Measurements from ENCODE around the gene DYSF. TPM values are rescaled to one million over a fixed set of nuclear protein-coding genes. Genes with fewer than 3 reads are reported as not detected.

DYSF gene
- polyA plus RNA-seq, 1 donor from 2014 or later: 0.04 TPM

- H3K9me2 ChIP-seq (ENCODE audit: insufficient read depth, low read length): no peaks in the 10 kb centered on the region
- H4K20me1 ChIP-seq (ENCODE audit: insufficient read depth): no peaks in the 10 kb centered on the region
- H3K79me2 ChIP-seq (replicated peaks; ENCODE audit: insufficient read depth, low read length): no peaks in the 10 kb centered on the region
- TF ChIP-seq SMC3 (conservative IDR thresholded peaks at IDR 0.05; ENCODE audit: poor library complexity) (no peak), TAF1 (IDR thresholded peaks at IDR 0.05; ENCODE audit: low read depth) (no peak), CTCF (IDR thresholded peaks at IDR 0.05; ENCODE audit: poor library complexity, severe bottlenecking) (no peak), EZH2 (IDR thresholded peaks at IDR 0.05; ENCODE audit: borderline replicate concordance, insufficient read depth, low read length, poor library complexity, severe bottlenecking) (no peak), POLR2AphosphoS5 (IDR thresholded peaks at IDR 0.05) (no peak), RAD21 (conservative IDR thresholded peaks at IDR 0.05) (no peak), MXI1 (conservative IDR thresholded peaks at IDR 0.05; ENCODE audit: poor library complexity, severe bottlenecking) (no peak), EP300 (conservative IDR thresholded peaks at IDR 0.05; ENCODE audit: poor library complexity, severe bottlenecking) (no peak)
- H3K4me3 ChIP-seq (ENCODE audit: low read length): no peak overlapping the region
- no peak overlapping the region for H3K27ac ChIP-seq (ENCODE audit: low read length)
- H3F3A ChIP-seq (ENCODE audit: insufficient read depth, low read length, poor library complexity, severe bottlenecking): no peaks in the 10 kb centered on the region
- H3K4me2 ChIP-seq (ENCODE audit: low read length): no peak overlapping the region
- no peak overlapping the region for H3K9ac ChIP-seq (ENCODE audit: low read length)
- no peaks in the 10 kb centered on the region for H3K9me3 ChIP-seq (ENCODE audit: low read length)
- no peaks in the 10 kb centered on the region for H3K36me3 ChIP-seq (ENCODE audit: insufficient read depth, low read length)
- H3K27me3 ChIP-seq (ENCODE audit: insufficient read depth, low read depth, low read length): no peaks in the 10 kb centered on the region
- no peak overlapping the region for H2AFZ ChIP-seq (ENCODE audit: low read depth, low read length)
These were observed 160.1 kb downstream of the DYSF start for GRCh38 chr2:71613403-71613952.

- Histone ChIP-seq H3K27ac (ENCODE audit: low read length) (no peak overlapping the region), H3K4me2 (ENCODE audit: low read length) (no peak overlapping the region), H3K27me3 (ENCODE audit: insufficient read depth, low read depth, low read length) (no peaks in the 10 kb centered on the region), H3K9me2 (ENCODE audit: insufficient read depth, low read length) (no peaks in the 10 kb centered on the region), H4K20me1 (ENCODE audit: insufficient read depth) (no peaks in the 10 kb centered on the region), H3K9ac (ENCODE audit: low read length) (no peak overlapping the region), H3K36me3 (ENCODE audit: insufficient read depth, low read length) (no peaks in the 10 kb centered on the region), H3K9me3 (ENCODE audit: low read length) (no peaks in the 10 kb centered on the region), H3K79me2 (replicated peaks; ENCODE audit: insufficient read depth, low read length) (no peaks in the 10 kb centered on the region), H3F3A (ENCODE audit: insufficient read depth, low read length, poor library complexity, severe bottlenecking) (no peaks in the 10 kb centered on the region), H2AFZ (ENCODE audit: low read depth, low read length) (no peak overlapping the region), H3K4me3 (ENCODE audit: low read length) (no peak overlapping the region)
- TF ChIP-seq CTCF (IDR thresholded peaks at IDR 0.05; ENCODE audit: poor library complexity, severe bottlenecking) (no peak), MXI1 (conservative IDR thresholded peaks at IDR 0.05; ENCODE audit: poor library complexity, severe bottlenecking) (no peak), REST (IDR thresholded peaks at IDR 0.05; ENCODE audit: borderline replicate concordance) (no peak), EZH2 (IDR thresholded peaks at IDR 0.05; ENCODE audit: borderline replicate concordance, insufficient read depth, low read length, poor library complexity, severe bottlenecking) (no peak)
These were observed 160.9 kb downstream of the DYSF start for GRCh38 chr2:71613953-71614925.

Data from neural cell (in vitro differentiated cells).